Measurements from ENCODE around the gene MEGF6. TPM values are rescaled to one million over a fixed set of nuclear protein-coding genes. Genes with fewer than 3 reads are reported as not detected.

Gene MEGF6
- total RNA-seq, 2 experiments from 2014 or later, result 5.8 to 5.9 TPM

- Mint-ChIP-seq H3K9me3 (no peaks in the 10 kb centered on the region), H3K4me3 (no peak overlapping the region), H3K36me3 (ENCODE audit: low read depth) (peaks cover 22% of the 10 kb centered on the region), H3K27me3 (ENCODE audit: low read depth) (no peaks in the 10 kb centered on the region), H3K4me1 (ENCODE audit: low read depth) (no peaks in the 10 kb centered on the region), H3K27ac (no peak overlapping the region)
- intact Hi-C loops (cut with micrococcal nuclease), result no loop called here
- DNase-seq, result no peak
- CTCF ChIA-PET, result interaction anchor here (0.6 kb wide), 1 partner anchor 1117 kb away, joined by 3 read pairs; no protein-coding TSS in a partner anchor
Observed at GRCh38 chr1:3641046-3641760, 29.9 kb upstream of the MEGF6 start.

GRCh38 chr1:3640121-3640837 lies 29.0 kb upstream of the MEGF6 start:
- no peak for DNase-seq
- Mint-ChIP-seq H3K4me1 (ENCODE audit: low read depth) (no peaks in the 10 kb centered on the region), H3K36me3 (ENCODE audit: low read depth) (peaks cover 20% of the 10 kb centered on the region), H3K9me3 (no peaks in the 10 kb centered on the region), H3K4me3 (no peak overlapping the region), H3K27me3 (ENCODE audit: low read depth) (no peaks in the 10 kb centered on the region), H3K27ac (no peak overlapping the region)
- intact Hi-C loops (cut with micrococcal nuclease), result no loop called here
- CTCF ChIA-PET, result no interaction called here

- DNase-seq, result no peak
- peaks cover 17% of the 10 kb centered on the region for H3K36me3 Mint-ChIP-seq (ENCODE audit: low read depth)
- no peaks in the 10 kb centered on the region for H3K4me1 Mint-ChIP-seq (ENCODE audit: low read depth)
- H3K27me3 Mint-ChIP-seq (ENCODE audit: low read depth), result no peaks in the 10 kb centered on the region
- no peaks in the 10 kb centered on the region for H3K9me3 Mint-ChIP-seq
- CTCF ChIA-PET, result interaction anchor here (0.6 kb wide), 1 partner anchor 20 kb away, joined by 3 read pairs; no protein-coding TSS in a partner anchor
- no peak overlapping the region for H3K4me3 Mint-ChIP-seq
- H3K27ac Mint-ChIP-seq, result no peak overlapping the region
- intact Hi-C loops (cut with micrococcal nuclease), result no loop called here
Observed at GRCh38 chr1:3639397-3639911, 28.1 kb upstream of the MEGF6 start.

GRCh38 chr1:3638676-3639075 lies 27.4 kb upstream of the MEGF6 start:
- Mint-ChIP-seq H3K4me3 (no peak overlapping the region), H3K27me3 (ENCODE audit: low read depth) (no peaks in the 10 kb centered on the region), H3K36me3 (ENCODE audit: low read depth) (peaks cover 15% of the 10 kb centered on the region), H3K27ac (no peak overlapping the region), H3K9me3 (no peaks in the 10 kb centered on the region), H3K4me1 (ENCODE audit: low read depth) (no peaks in the 10 kb centered on the region)
- CTCF ChIA-PET, result no interaction called here
- intact Hi-C loops (cut with micrococcal nuclease), result no loop called here
- DNase-seq, result no peak

- intact Hi-C loops (cut with micrococcal nuclease), result no loop called here
- no peaks in the 10 kb centered on the region for H3K9me3 Mint-ChIP-seq
- H3K4me1 Mint-ChIP-seq (ENCODE audit: low read depth), result no peaks in the 10 kb centered on the region
- no peak overlapping the region for H3K4me3 Mint-ChIP-seq
- CTCF ChIA-PET, result no interaction called here
- H3K27me3 Mint-ChIP-seq (ENCODE audit: low read depth), result no peaks in the 10 kb centered on the region
- peaks cover 15% of the 10 kb centered on the region for H3K36me3 Mint-ChIP-seq (ENCODE audit: low read depth)
- no peak overlapping the region for H3K27ac Mint-ChIP-seq
- no peak for DNase-seq
Observed at GRCh38 chr1:3638027-3638426, 26.7 kb upstream of the MEGF6 start.

- Mint-ChIP-seq H3K27me3 (ENCODE audit: low read depth) (no peaks in the 10 kb centered on the region), H3K4me3 (no peak overlapping the region), H3K4me1 (ENCODE audit: low read depth) (no peaks in the 10 kb centered on the region), H3K9me3 (no peaks in the 10 kb centered on the region), H3K36me3 (ENCODE audit: low read depth) (peaks cover 13% of the 10 kb centered on the region), H3K27ac (no peak overlapping the region)
- no peak for DNase-seq
- CTCF ChIA-PET, result no interaction called here
- intact Hi-C loops (cut with micrococcal nuclease), result no loop called here
Observed at GRCh38 chr1:3636531-3636930, 25.2 kb upstream of the MEGF6 start.

- intact Hi-C loops (cut with micrococcal nuclease), result no loop called here
- H3K27ac Mint-ChIP-seq, result no peak overlapping the region
- CTCF ChIA-PET, result interaction anchor here (0.6 kb wide), 1 partner anchor 10 kb away, joined by 3 read pairs; no protein-coding TSS in a partner anchor
- H3K4me3 Mint-ChIP-seq, result no peak overlapping the region
- no peaks in the 10 kb centered on the region for H3K9me3 Mint-ChIP-seq
- no peak for DNase-seq
- peaks cover 13% of the 10 kb centered on the region for H3K36me3 Mint-ChIP-seq (ENCODE audit: low read depth)
- H3K27me3 Mint-ChIP-seq (ENCODE audit: low read depth), result no peaks in the 10 kb centered on the region
- no peaks in the 10 kb centered on the region for H3K4me1 Mint-ChIP-seq (ENCODE audit: low read depth)
Observed at GRCh38 chr1:3636080-3636479, 24.8 kb upstream of the MEGF6 start.

- peaks cover 13% of the 10 kb centered on the region for H3K36me3 Mint-ChIP-seq (ENCODE audit: low read depth)
- no peaks in the 10 kb centered on the region for H3K27me3 Mint-ChIP-seq (ENCODE audit: low read depth)
- H3K9me3 Mint-ChIP-seq, result no peaks in the 10 kb centered on the region
- intact Hi-C loops (cut with micrococcal nuclease), result no loop called here
- CTCF ChIA-PET, result no interaction called here
- no peak overlapping the region for H3K4me3 Mint-ChIP-seq
- H3K27ac Mint-ChIP-seq, result no peak overlapping the region
- H3K4me1 Mint-ChIP-seq (ENCODE audit: low read depth), result no peaks in the 10 kb centered on the region
- no peak for DNase-seq
Observed at GRCh38 chr1:3634059-3634800, 22.9 kb upstream of the MEGF6 start.

- no peak for DNase-seq
- H3K27me3 Mint-ChIP-seq (ENCODE audit: low read depth), result no peaks in the 10 kb centered on the region
- no peak overlapping the region for H3K27ac Mint-ChIP-seq
- no peaks in the 10 kb centered on the region for H3K9me3 Mint-ChIP-seq
- peaks cover 13% of the 10 kb centered on the region for H3K36me3 Mint-ChIP-seq (ENCODE audit: low read depth)
- H3K4me1 Mint-ChIP-seq (ENCODE audit: low read depth), result no peaks in the 10 kb centered on the region
- CTCF ChIA-PET, result no interaction called here
- intact Hi-C loops (cut with micrococcal nuclease), result no loop called here
- no peak overlapping the region for H3K4me3 Mint-ChIP-seq
Observed at GRCh38 chr1:3633344-3634058, 22.2 kb upstream of the MEGF6 start.

- Mint-ChIP-seq H3K36me3 (ENCODE audit: low read depth) (peaks cover 13% of the 10 kb centered on the region), H3K27me3 (ENCODE audit: low read depth) (no peaks in the 10 kb centered on the region), H3K9me3 (no peaks in the 10 kb centered on the region), H3K4me3 (no peak overlapping the region), H3K27ac (no peak overlapping the region), H3K4me1 (ENCODE audit: low read depth) (no peaks in the 10 kb centered on the region)
- intact Hi-C loops (cut with micrococcal nuclease), result no loop called here
- DNase-seq, result no peak
- CTCF ChIA-PET, result interaction anchor here (0.8 kb wide), 1 partner anchor 11 kb away, joined by 3 read pairs; no protein-coding TSS in a partner anchor
Observed at GRCh38 chr1:3632716-3633343, 21.5 kb upstream of the MEGF6 start.

- H3K9me3 Mint-ChIP-seq, result no peaks in the 10 kb centered on the region
- no peak overlapping the region for H3K27ac Mint-ChIP-seq
- H3K36me3 Mint-ChIP-seq (ENCODE audit: low read depth), result peaks cover 13% of the 10 kb centered on the region
- no peaks in the 10 kb centered on the region for H3K4me1 Mint-ChIP-seq (ENCODE audit: low read depth)
- intact Hi-C loops (cut with micrococcal nuclease), result no loop called here
- H3K4me3 Mint-ChIP-seq, result no peak overlapping the region
- DNase-seq, result no peak
- CTCF ChIA-PET, result interaction anchor here (0.8 kb wide), 1 partner anchor 11 kb away, joined by 3 read pairs; no protein-coding TSS in a partner anchor
- no peaks in the 10 kb centered on the region for H3K27me3 Mint-ChIP-seq (ENCODE audit: low read depth)
Observed at GRCh38 chr1:3632298-3632697, 21.0 kb upstream of the MEGF6 start.
